Upper lobe of right lung (tissue), 1 donor: ENCODE data around the gene PRSS27. TPM values are rescaled to one million over a fixed set of nuclear protein-coding genes. Genes with fewer than 3 reads are reported as not detected.

Experiments
- ATAC-seq: fragments of 200-7000 bp; cut with Tn5 transposase; one replicate; pipeline ENCODE4 v1.9.1; 2020; ENCODE audit warnings: mild to moderate bottlenecking, moderate library complexity
- DNase-seq: peaks from one replicate; pipeline ENCODE4 v3.0.0-alpha.2; 2020
- H3K27ac ChIP-seq: fragments of 200-600 bp; one replicate; pipeline ENCODE4 v1.8.0; 2022
- H3K27me3 ChIP-seq: fragments of 200-600 bp; one replicate; pipeline ENCODE4 v1.8.0; 2022; ENCODE audit warnings: mild to moderate bottlenecking
- H3K36me3 ChIP-seq: fragments of 200-600 bp; one replicate; pipeline ENCODE4 v1.8.0; 2022
- H3K4me1 ChIP-seq: fragments of 200-600 bp; one replicate; pipeline ENCODE4 v1.8.0; 2022
- H3K4me3 ChIP-seq: fragments of 200-600 bp; one replicate; pipeline ENCODE4 v1.8.0; 2022; ENCODE audit warnings: mild to moderate bottlenecking
- H3K9me3 ChIP-seq: fragments of 200-600 bp; one replicate; pipeline ENCODE4 v1.8.0; 2022
- CTCF ChIP-seq: fragments of 200-600 bp; IDR thresholded peaks from one replicate; pipeline ENCODE4 v1.8.0; 2022; ENCODE audit warnings: antibody characterized with exemption
- intact Hi-C: fragments of 100-400 bp; cut with DNase I; formaldehyde crosslinking; loops from one replicate; pipeline ENCODE4 v1.11.0; 2022
- total RNA-seq: library from RNA; stranded (reverse); fragmentation: NEBNext Ultra II Directional; extraction: Animal tissue kit (Norgen Biotek cat#: 25700); gene quantifications from one replicate; pipeline ENCODE4 v1.2.1, GENCODE V29; 2021
- donor health status: DM: no; HTN: yes; CAD: no; lungs with severe emphysema.

Gene PRSS27
- total RNA-seq, 1 donor from 2014 or later: 0.81 TPM

- Histone ChIP-seq H3K36me3 (peaks cover 74% of the 10 kb centered on the region), H3K27me3 (no peaks in the 10 kb centered on the region), H3K9me3 (no peaks in the 10 kb centered on the region), H3K27ac (no peak overlapping the region), H3K4me3 (no peak overlapping the region), H3K4me1 (no peaks in the 10 kb centered on the region)
- no peak for TF ChIP-seq CTCF
- DNase-seq (no peak), ATAC-seq (no peak)
- intact Hi-C loops: no loop called here
Observed at GRCh38 chr16:2702438-2702825, 17.6 kb downstream of the PRSS27 start.

- H3K4me1 ChIP-seq: no peaks in the 10 kb centered on the region
- TF ChIP-seq CTCF: no peak
- DNase-seq: no peak
Observed at GRCh38 chr16:2701713-2702437, 18.1 kb downstream of the PRSS27 start.

GRCh38 chr16:2701272-2701671 is 18.8 kb downstream of the PRSS27 start:
- no peak overlapping the region for H3K27ac ChIP-seq
- intact Hi-C loops: no loop called here
- no peak for DNase-seq
- no peaks in the 10 kb centered on the region for H3K27me3 ChIP-seq
- peaks cover 76% of the 10 kb centered on the region for H3K36me3 ChIP-seq
- H3K4me1 ChIP-seq: no peaks in the 10 kb centered on the region
- no peak for ATAC-seq
- no peak overlapping the region for H3K4me3 ChIP-seq
- no peak for TF ChIP-seq CTCF
- H3K9me3 ChIP-seq: no peaks in the 10 kb centered on the region

More at GRCh38 chr16:2701713-2702437, 18.1 kb downstream of the PRSS27 start:
- intact Hi-C loops: no loop called here
- H3K9me3 ChIP-seq: no peaks in the 10 kb centered on the region
- ATAC-seq: no peak
- peaks cover 74% of the 10 kb centered on the region for H3K36me3 ChIP-seq
- no peaks in the 10 kb centered on the region for H3K27me3 ChIP-seq
- no peak overlapping the region for H3K4me3 ChIP-seq
- H3K27ac ChIP-seq: no peak overlapping the region

GRCh38 chr16:2700786-2701185 is 19.2 kb downstream of the PRSS27 start:
- H3K36me3 ChIP-seq: peaks cover 75% of the 10 kb centered on the region
- no peaks in the 10 kb centered on the region for H3K9me3 ChIP-seq
- H3K4me1 ChIP-seq: no peaks in the 10 kb centered on the region
- no peak for ATAC-seq
- H3K27ac ChIP-seq: no peak overlapping the region
- no peaks in the 10 kb centered on the region for H3K27me3 ChIP-seq
- intact Hi-C loops: no loop called here
- no peak for TF ChIP-seq CTCF
- H3K4me3 ChIP-seq: no peak overlapping the region
- DNase-seq: no peak

GRCh38 chr16:2699791-2700600 is 20.0 kb downstream of the PRSS27 start:
- H3K4me3 ChIP-seq: no peak overlapping the region
- ATAC-seq (no peak), DNase-seq (no peak)
- no peak for TF ChIP-seq CTCF
- H3K9me3 ChIP-seq: no peaks in the 10 kb centered on the region
- H3K27ac ChIP-seq: no peak overlapping the region
- H3K27me3 ChIP-seq: no peaks in the 10 kb centered on the region
- no peaks in the 10 kb centered on the region for H3K4me1 ChIP-seq
- peaks cover 67% of the 10 kb centered on the region for H3K36me3 ChIP-seq
- intact Hi-C loops: no loop called here
